IPS-NIHi7 (cell line): ENCODE results near the gene OLFM4.
"Not testable (repeated sequence)": the region's sequence is repeated elsewhere in the genome, so short reads cannot be mapped to it uniquely, and the experiment has no call there.

Experiments
- DNase-seq: peaks from one replicate; pipeline ENCODE4 v3.0.0; 2012; ENCODE audit warnings: mixed read lengths; ENCODE audit errors: extremely low spot score

The OLFM4 gene, protein sequence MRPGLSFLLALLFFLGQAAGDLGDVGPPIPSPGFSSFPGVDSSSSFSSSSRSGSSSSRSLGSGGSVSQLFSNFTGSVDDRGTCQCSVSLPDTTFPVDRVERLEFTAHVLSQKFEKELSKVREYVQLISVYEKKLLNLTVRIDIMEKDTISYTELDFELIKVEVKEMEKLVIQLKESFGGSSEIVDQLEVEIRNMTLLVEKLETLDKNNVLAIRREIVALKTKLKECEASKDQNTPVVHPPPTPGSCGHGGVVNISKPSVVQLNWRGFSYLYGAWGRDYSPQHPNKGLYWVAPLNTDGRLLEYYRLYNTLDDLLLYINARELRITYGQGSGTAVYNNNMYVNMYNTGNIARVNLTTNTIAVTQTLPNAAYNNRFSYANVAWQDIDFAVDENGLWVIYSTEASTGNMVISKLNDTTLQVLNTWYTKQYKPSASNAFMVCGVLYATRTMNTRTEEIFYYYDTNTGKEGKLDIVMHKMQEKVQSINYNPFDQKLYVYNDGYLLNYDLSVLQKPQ

GRCh38 chr13:53028637-53029203, at the start of gene OLFM4:
OLFM4 (plus strand) TSS chr13:53028813; CDS start chr13:53028837, 24 bp downstream.
- no peak for DNase-seq

DNA sequence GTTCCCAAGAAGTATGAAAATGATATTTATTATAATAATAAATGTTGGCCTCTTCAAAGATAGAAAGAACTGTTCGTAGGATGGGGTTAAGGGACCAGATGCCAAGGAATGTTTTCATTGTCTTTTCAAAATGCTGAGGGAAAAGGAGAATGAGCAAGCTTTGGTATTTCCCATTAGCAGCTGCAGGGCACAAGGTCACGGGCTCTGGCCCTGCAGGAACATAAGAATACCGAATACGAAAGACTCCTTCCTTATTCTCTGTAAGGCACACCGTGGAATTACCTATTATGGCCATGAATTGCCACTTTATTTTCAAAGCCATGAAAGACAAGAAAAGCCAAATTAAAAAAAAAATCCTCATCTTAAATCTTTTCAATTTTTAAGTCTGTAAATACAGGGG, 49.6 kb upstream of the OLFM4 start:
- DNase-seq: peak; percentile 26

GRCh38 chr13:52980695-52981094, 47.9 kb upstream of the OLFM4 start:
- no peak for DNase-seq

GRCh38 chr13:52983836-52984235, 44.8 kb upstream of the OLFM4 start:
- no peak for DNase-seq

- DNase-seq: no peak
These were observed 43.7 kb upstream of the OLFM4 start for GRCh38 chr13:52984881-52985363.

GRCh38 chr13:52991344-52992020, 37.1 kb upstream of the OLFM4 start:
- no peak for DNase-seq

DNA sequence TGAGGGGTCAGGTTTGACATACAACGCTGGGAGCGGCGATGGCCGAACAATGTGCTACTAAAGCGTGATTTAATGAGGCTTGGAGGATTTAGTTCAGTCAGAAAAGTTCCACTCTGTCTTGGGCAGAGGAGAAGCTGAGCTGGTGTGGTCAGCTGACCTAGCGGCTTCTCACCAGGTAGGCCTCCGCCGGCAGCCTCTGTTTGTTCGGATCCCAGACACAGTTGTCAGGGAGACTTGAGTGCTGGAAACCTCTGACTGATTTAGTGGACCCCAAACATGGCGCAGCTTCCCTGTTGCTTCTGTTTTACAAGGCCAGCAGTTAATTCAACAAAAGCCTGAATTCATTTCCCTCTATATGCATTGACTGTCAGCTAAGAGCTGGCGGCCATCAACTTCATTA, 36.5 kb upstream of the OLFM4 start:
- DNase-seq: no peak

DNA sequence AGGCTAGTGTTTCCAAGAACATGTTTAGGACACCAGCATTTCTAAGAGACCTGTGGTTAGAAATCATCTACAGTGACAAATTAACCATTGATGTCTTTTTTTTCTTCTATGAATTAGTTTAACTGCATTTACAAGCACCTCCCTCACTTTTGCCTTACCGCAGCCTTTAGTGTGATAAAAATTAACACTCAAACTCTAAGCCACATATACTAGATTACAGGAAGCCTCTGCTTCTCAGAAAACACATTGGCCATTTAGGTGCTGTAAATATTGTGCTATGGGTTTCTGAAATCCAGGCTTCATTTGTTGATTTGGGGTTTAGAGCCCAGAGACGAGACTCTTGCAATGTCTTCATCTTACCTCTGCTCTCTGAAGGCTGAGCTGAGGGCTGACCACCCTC, 34.6 kb upstream of the OLFM4 start:
- no peak for DNase-seq

DNA sequence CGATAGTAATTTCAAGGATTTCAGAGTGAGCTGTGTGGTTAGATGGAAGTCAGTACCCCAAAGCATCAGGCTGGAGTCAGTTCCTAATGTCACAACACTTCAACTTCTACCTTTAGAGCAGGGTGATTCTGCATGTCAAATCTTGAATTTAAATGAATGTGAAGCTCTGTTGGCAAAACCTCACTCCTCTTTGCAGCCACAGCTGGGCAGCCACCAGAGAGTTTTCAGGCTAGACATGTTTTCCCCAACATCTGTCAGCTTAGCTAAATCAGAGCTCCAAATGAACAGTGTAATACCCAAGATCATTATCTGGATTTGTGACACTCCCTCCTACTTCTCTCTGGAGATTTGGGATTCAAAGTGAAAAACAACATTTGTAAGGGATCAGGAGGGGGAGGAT, 33.7 kb upstream of the OLFM4 start:
- no peak for DNase-seq

- no peak for DNase-seq
These were observed 32.7 kb upstream of the OLFM4 start for GRCh38 chr13:52995946-52996345.

DNA sequence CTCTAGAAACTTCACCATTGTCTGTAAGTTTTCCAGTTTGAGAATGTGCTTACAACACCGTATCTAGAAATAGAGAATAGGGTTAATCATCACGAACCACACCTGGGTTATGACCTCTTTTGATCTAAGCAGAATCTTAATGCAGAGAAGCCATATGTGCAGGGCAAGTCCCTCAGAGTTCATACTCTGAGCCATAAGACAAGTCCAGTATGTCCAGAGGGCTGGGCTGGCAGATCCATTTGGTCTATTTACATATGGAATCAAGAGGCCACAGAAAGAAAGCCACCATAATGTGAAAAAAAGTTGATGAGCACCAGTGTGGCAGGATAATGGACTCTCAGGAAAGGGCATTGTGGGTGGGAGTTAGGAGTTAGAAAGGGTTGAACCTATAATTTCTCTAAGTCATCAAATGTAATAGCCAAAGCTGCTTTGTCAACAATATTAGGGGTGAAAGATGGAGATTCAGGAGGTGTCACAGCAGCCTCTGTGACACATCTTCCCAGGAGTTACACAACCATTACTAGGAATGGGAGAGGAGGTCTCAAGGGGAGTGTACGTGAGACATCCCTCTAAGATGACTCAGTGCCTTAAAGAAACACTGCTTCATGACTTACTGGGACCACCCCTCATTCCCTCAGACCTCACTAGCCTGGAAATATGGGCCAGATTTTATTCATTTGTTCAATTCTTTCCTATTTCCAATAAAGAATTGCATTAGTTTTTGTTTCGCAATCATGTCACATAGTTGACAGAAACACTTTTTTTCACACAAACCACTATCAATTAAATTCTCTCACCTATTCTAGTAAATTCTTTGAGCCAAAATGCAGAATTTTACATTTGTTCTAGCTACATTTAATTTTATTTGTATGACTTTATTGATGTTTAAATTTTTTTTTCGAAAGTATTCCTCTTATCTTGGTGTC, 30.4 kb upstream of the OLFM4 start:
- DNase-seq: no peak

DNA sequence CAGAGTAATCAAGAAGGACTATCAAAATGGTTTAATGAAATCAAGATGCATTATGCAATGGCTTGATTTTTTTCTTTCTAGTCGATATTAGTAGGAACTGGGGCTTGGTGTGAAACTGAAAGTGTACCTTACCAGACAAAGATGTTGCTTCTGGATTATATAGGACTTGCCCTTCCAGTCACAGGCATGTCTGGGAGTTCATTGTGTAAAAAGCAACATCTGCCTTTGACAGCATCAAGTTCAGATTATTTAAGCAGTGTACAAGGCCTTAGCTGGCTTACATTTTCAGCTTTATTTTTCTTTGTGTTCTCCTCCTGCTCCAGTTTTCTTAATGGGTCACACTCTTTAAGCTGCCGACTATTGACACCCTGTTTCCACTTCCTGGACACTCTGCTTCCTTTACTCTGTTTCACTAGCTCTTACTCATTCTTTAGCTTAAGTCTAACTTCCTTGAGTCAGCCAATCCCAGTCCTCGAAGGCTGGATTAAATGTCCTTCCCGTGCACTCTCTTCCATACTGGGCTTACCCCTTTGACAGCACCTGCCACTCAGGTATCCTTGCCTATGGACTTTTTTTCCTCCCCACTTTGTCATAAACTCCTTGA, 29.4 kb upstream of the OLFM4 start:
- no peak for DNase-seq

DNA sequence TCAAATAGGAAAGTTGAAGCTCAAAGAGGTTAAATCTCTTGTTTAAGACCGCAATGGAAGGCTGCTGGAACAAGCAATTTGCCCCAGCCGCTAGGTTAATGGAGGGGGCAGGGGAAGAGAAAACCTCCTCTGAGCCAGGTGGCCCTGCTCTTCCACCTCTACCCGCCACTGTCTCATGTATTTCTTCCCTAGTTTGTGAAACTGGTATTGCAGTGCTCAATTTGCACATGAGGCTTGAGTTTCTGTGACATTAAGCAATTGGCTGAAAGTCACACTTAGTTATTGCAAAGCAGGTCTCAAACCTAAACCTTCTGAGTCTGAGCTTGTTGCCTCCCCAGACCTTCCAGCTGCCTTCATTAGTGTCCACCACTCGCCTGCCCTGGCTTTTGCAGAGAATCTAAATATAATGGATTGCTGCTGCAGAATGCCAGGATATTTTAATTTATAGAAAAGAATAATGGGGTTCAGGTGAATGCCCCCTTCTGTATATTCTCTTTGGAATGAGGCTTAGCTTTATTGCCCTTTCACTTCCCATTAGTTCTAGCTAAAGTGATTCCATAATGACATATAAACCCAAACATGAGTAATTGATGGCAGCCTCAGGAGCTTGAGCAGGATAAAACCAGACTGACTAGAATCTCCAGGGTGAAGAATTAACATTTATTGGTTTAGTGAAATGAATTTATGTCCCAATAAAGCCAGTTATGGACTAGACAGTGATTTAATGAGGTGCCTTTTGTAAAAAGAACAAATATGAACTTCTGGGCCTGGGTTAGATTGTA, 27.0 kb upstream of the OLFM4 start:
- no peak for DNase-seq

DNA sequence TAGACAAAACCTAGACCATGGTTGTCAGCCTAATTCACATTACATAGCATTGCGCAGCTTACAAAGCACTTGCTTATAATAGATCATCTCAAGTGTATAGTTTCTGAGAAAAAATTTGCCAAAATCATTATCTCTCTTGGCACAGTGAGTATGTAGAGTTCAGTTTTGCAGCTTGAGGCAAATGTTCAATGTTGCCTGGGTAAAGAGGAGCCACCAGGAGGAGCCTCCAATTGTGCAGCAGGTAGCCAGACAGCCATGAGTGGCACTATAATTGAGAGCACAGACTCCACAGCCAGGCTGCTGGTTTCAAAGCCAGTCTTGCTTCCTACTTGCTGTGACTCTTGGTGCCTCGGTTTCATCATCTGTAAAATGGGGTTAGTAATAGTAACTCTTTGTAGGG, 24.0 kb upstream of the OLFM4 start:
- DNase-seq: no peak

DNA sequence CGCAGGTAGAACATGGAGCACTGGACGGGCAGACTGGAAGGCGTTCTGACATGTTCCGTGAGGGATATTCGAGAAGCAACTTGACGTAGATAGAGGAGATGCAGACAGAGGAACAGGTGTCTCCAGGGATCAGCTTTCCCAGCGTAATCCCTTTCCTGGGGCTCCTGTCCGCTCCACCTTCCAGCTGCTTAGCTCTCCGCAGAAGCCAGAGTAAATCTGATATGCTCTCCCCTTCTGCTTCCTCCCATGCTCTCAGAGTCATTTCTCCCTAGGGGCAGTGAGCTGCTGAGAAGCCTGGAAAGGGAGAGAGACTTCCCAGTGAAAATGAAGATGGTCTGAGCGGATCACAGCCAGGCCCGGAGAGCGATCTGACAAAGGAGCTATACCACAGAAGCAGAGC, 23.0 kb upstream of the OLFM4 start:
- no peak for DNase-seq

- no peak for DNase-seq
These were observed 20.7 kb upstream of the OLFM4 start for GRCh38 chr13:53007872-53008271.

DNA sequence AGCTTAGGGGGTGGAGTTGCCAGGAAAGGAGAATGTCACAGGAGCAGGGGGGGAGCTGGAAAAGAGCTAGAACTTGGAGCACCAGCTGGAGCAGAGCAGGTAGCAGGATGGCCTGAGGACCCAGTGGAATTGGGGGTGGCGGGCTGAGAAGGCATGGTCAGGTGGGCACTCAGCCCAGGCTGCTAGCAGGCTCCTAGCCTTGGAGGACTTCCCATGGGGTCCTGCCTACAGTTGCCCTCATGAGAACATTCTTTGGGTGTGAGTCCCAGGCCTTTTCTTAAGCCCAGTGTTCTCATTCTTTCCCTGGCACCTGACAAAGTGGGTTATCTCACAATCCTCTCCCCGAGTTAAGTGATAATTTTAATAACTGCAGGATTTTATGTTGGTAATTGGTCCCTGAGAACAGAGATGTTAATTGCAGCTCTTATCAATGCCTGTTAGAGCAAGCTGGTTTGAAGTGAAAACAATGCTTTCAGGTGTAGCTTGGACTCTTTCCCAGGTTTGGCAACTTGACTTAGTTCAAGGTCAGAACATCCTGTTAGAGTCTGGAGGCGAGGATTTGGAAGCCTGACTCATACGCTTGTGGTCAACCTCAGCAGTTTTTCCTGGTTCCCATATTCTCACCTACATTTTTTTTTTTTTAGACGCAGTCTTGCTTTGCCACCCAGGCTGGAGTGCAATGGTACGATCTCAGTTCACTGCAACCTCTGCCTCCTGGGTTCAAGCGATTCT, 18.1 kb upstream of the OLFM4 start:
- no peak for DNase-seq

DNA sequence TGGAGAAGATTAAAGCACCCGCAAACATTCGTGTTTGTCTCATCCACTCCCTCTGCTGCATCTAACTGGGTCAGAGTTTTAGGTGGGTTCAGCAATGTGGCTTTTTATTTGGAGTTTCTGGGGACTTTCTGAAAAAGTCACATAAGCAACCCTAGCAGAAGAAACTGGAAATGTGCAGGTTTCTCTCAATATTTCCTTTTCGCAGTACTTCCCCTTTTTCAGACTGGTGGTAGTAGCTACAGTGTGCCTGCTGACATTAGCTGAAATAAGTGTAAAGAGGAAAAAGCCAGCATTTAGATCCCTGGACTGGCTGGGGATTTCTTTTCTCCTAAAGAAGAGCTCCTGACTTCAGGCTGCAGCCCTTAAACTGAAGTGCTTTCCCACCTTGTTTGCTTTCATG, 15.9 kb upstream of the OLFM4 start:
- no peak for DNase-seq

GRCh38 chr13:53013113-53013512, 15.5 kb upstream of the OLFM4 start:
- DNase-seq: no peak

DNA sequence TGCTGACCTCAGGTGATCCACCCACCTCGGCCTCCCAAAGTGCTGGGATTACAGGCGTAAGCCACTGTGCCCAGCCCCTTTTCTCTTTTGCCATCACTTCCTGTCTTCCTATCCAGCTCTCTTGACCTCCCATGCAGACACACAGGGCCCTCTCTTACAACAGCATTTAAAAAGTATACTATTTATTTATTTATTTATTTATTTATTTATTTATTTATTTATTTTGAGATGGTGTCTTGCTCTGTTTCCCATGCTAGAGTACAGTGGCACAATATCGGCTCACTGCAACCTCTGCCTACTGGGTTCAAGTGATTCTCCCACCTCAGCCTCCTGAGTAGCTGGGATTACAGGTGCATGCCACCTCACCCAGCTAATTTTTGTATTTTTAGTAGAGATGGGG, 14.6 kb upstream of the OLFM4 start:
- DNase-seq: not testable (repeated sequence)
